ENCODE data around the gene ARHGAP30. TPM values are rescaled to one million over a fixed set of nuclear protein-coding genes. Genes with fewer than 3 reads are reported as not detected.

ARHGAP30 gene
- total and polyA plus RNA-seq, 9 donors = 1.6 to 9.3 (median 2.8) TPM

DNA sequence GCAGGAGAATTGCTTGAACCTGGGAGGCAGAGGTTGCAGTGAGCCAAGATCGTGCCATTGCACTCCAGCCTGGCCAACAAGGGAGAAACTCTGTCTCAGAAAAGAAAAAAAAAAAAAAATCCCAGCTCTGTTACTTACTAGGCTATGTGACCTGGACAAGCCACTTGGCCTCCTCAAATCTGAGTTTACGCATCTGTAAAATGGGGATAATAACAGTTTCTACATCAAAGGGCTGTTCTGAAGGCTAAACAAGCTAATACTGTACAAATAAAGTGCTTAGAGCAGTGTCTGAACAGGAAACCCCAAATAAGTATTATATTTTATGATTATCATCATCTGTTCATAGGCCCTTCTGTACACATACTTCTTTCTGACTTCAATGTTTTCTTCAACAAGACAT lies 62.3 kb downstream of the ARHGAP30 start:
- Histone ChIP-seq H3K27me3 (no peaks in the 10 kb centered on the region), H3K9me3 (no peaks in the 10 kb centered on the region), H3K27ac (no peak overlapping the region), H3K4me1 (ENCODE audit: insufficient read depth) (peaks cover 2% of the 10 kb centered on the region), H3K36me3 (no peaks in the 10 kb centered on the region), H3K4me3 (no peak overlapping the region)
- TF ChIP-seq, protein P1, sequence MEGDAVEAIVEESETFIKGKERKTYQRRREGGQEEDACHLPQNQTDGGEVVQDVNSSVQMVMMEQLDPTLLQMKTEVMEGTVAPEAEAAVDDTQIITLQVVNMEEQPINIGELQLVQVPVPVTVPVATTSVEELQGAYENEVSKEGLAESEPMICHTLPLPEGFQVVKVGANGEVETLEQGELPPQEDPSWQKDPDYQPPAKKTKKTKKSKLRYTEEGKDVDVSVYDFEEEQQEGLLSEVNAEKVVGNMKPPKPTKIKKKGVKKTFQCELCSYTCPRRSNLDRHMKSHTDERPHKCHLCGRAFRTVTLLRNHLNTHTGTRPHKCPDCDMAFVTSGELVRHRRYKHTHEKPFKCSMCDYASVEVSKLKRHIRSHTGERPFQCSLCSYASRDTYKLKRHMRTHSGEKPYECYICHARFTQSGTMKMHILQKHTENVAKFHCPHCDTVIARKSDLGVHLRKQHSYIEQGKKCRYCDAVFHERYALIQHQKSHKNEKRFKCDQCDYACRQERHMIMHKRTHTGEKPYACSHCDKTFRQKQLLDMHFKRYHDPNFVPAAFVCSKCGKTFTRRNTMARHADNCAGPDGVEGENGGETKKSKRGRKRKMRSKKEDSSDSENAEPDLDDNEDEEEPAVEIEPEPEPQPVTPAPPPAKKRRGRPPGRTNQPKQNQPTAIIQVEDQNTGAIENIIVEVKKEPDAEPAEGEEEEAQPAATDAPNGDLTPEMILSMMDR (IDR thresholded peaks at IDR 0.05) = no peak
- no peak for TF ChIP-seq EP300 (IDR thresholded peaks at IDR 0.05)
- TF ChIP-seq POLR2A (IDR thresholded peaks at IDR 0.05) = no peak
- no peak for DNase-seq
- intact Hi-C loops (cut with DNase I) = no loop called here
- WGBS, 3 donors = 98 to 99% (median 98%) methylated on average over 2 of the region's 2 CpGs

- Histone ChIP-seq H3K27ac (no peak overlapping the region), H3K9me3 (no peaks in the 10 kb centered on the region), H3K4me1 (ENCODE audit: insufficient read depth) (peaks cover 2% of the 10 kb centered on the region), H3K36me3 (no peaks in the 10 kb centered on the region), H3K4me3 (no peak overlapping the region), H3K27me3 (no peaks in the 10 kb centered on the region)
- DNase-seq = no peak
- intact Hi-C loops (cut with DNase I) = no loop called here
- TF ChIP-seq EP300 (IDR thresholded peaks at IDR 0.05) = no peak
- TF ChIP-seq, protein P1 (IDR thresholded peaks at IDR 0.05) = no peak
- 92 to 95% (median 94%) methylated on average over 8 of the region's 8 CpGs for WGBS, 3 donors
Measured at GRCh38 chr1:161006563-161006962, 63.1 kb downstream of the ARHGAP30 start.

DNA sequence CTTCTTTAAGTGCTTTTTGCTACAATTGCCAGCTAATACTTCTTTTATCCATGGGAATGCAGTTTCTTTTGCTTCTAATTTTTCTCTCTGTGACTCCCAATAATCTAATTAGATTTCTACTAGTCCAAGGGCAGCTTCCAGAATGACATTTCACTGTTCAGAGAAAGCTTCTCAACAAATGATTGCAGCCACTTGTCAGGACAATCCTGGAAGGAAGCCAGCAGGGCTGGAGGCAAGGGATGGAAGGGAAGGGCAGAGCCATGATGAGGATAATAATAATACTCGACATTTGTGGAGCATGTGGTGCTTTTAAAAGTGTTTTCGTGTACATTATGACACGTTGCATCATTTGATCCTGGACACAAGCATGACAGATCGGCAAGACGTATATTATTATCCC lies 68.2 kb downstream of the ARHGAP30 start:
- intact Hi-C loops (cut with DNase I) = no loop called here
- no peaks in the 10 kb centered on the region for H3K36me3 ChIP-seq
- H3K27ac ChIP-seq = no peak overlapping the region
- no peak for TF ChIP-seq POLR2A (IDR thresholded peaks at IDR 0.05)
- TF ChIP-seq EP300 (IDR thresholded peaks at IDR 0.05) = no peak
- TF ChIP-seq, protein P1 (IDR thresholded peaks at IDR 0.05) = no peak
- no peak for DNase-seq
- no peaks in the 10 kb centered on the region for H3K9me3 ChIP-seq
- WGBS, 3 donors = 79 to 85% (median 85%) methylated on average over 5 of the region's 5 CpGs
- H3K27me3 ChIP-seq = no peaks in the 10 kb centered on the region
- no peak overlapping the region for H3K4me3 ChIP-seq
- no peaks in the 10 kb centered on the region for H3K4me1 ChIP-seq (ENCODE audit: insufficient read depth)

DNA sequence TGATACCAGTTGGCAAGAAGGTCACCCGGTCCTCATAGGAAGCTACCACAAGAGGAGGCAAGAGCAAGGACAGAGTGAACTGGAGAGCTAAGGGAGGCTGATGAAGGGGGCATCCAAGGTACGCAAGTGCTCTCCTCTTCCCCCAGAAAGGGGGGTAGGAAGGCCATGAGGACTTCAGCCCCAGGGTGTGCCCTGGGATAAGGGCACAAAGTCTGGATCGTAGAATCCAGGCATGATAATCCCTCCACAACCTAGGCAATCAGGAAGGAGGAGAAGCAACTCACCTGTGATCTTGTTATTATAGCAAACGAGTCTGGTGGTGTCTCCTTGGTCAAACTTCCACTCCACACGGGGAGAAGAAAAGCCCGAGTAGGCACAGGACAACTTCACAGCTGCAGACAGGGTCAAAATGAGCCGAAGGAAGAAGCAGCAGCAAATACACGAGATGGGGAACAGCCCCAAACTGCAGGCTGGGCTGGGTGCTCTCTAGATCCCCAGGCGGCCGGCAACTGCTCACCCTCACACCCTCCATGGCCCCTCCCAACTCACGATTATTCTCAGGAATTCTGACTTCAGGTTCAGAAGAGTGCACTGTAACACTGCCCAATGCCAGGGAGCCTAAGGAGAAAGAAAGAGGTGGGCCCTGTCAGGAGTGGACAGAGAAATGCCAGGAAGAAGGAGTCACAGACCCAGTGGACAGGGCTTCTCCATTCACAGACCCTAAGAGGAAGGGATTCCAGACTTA lies 68.8 kb downstream of the ARHGAP30 start:
- intact Hi-C loops (cut with DNase I) = no loop called here
- no peaks in the 10 kb centered on the region for H3K27me3 ChIP-seq
- H3K4me1 ChIP-seq (ENCODE audit: insufficient read depth) = no peaks in the 10 kb centered on the region
- H3K36me3 ChIP-seq = no peaks in the 10 kb centered on the region
- 82 to 89% (median 86%) methylated on average over 11 of the region's 11 CpGs for WGBS, 3 donors
- TF ChIP-seq EP300 (IDR thresholded peaks at IDR 0.05) (no peak), POLR2A (IDR thresholded peaks at IDR 0.05) (no peak)
- TF ChIP-seq, protein P1 (IDR thresholded peaks at IDR 0.05) = no peak
- no peak overlapping the region for H3K4me3 ChIP-seq
- no peak for DNase-seq
- H3K9me3 ChIP-seq = no peaks in the 10 kb centered on the region
- no peak overlapping the region for H3K27ac ChIP-seq

Measured in ovary (tissue), 9 donors.